Lung (tissue), 12 donors: ENCODE data around the gene AKR1C8. TPM values are rescaled to one million over a fixed set of nuclear protein-coding genes. Genes with fewer than 3 reads are reported as not detected.

Source experiments
- ATAC-seq: fragments of 200-7000 bp; cut with Tn5 transposase; one replicate; pipeline ENCODE4 v1.9.1; 2020; ENCODE audit warnings: moderate number of reproducible peaks; ENCODE audit not compliant: insufficient read depth, low FRiP score
- DNase-seq, 3 donors: peaks; one replicate each; pipeline ENCODE4 v3.0.0-alpha.2; 2013 to 2017
- H3K27ac ChIP-seq, 2 donors: one replicate each; pipeline ENCODE4 v1.5.1; 2013; ENCODE audit warnings: mild to moderate bottlenecking in 2 of 2, moderate library complexity in 2 of 2, control low read depth in 1 of 2, inconsistent platforms in 1 of 2, low read depth in 1 of 2, low read length in 1 of 2
- H3K27me3 ChIP-seq, 3 donors: one replicate each; pipeline ENCODE4 v1.5.1; 2013; ENCODE audit warnings: low read length in 2 of 3; ENCODE audit not compliant: control insufficient read depth in 3 of 3, insufficient read depth in 3 of 3
- H3K36me3 ChIP-seq, 4 donors: one replicate each; pipeline ENCODE4 v1.5.1; 2013; ENCODE audit warnings: low read length in 4 of 4, mild to moderate bottlenecking in 1 of 4, moderate library complexity in 1 of 4; ENCODE audit not compliant: control insufficient read depth in 4 of 4, insufficient read depth in 4 of 4
- H3K4me1 ChIP-seq, 5 donors: one replicate each; pipeline ENCODE4 v1.5.1; 2013; ENCODE audit warnings: low read length in 5 of 5, mild to moderate bottlenecking in 2 of 5, moderate library complexity in 1 of 5; ENCODE audit not compliant: control insufficient read depth in 5 of 5, insufficient read depth in 5 of 5
- H3K4me3 ChIP-seq: one replicate; pipeline ENCODE4 v1.5.1; 2013; ENCODE audit warnings: mild to moderate bottlenecking, control low read depth, moderate library complexity
- H3K9ac ChIP-seq, 2 donors: one replicate each; pipeline ENCODE4 v1.5.1; 2013; ENCODE audit warnings: low read length in 2 of 2, control low read depth in 1 of 2; ENCODE audit not compliant: insufficient read depth in 1 of 2
- H3K9me3 ChIP-seq, 4 donors: one replicate each; pipeline ENCODE4 v1.5.1; 2013; ENCODE audit warnings: low read length in 3 of 4, mild to moderate bottlenecking in 1 of 4, moderate library complexity in 1 of 4; ENCODE audit not compliant: control insufficient read depth in 4 of 4, insufficient read depth in 3 of 4
- WGBS, 2 donors: extraction: QIAGEN DNeasy Blood & Tissue Kit; methylation state at CpG; one replicate each; pipeline ENCODE4 v1.1.7; 2013; 5-methylcytosine and 5-hydroxymethylcytosine counted together
- polyA plus RNA-seq, 2 donors: library from polyadenylated mRNA; stranded (reverse); fragments of 200-250 nt; gene quantifications; one replicate each; pipeline ENCODE4 v1.2.1, GENCODE V29; 2013
- total RNA-seq, 2 donors: library from RNA; depleted of rRNA in 1 of 2; stranded (reverse); fragments of >200 nt in 1 of 2; gene quantifications; one replicate each; pipeline ENCODE4 v1.2.1, GENCODE V29; 2014 to 2021
- TF ChIP-seq, protein P1 (sequence below): IDR thresholded peaks from 2 replicates; pipeline ENCODE4 v1.5.1; 2012; ENCODE audit warnings: mild to moderate bottlenecking; ENCODE audit errors: control extremely low read depth, extremely low read depth
- donor health status: control.
- donor health status: control.
- donor health status: Bipolar disorder and iron deficiency.
- donor health status: healthy.
- donor health status: DM: yes; HTN: yes; CAD: no.

The AKR1C8 gene
- total and polyA plus RNA-seq, 4 donors = 0.03 to 0.46 (median 0.18) TPM; not detected in 1

DNA sequence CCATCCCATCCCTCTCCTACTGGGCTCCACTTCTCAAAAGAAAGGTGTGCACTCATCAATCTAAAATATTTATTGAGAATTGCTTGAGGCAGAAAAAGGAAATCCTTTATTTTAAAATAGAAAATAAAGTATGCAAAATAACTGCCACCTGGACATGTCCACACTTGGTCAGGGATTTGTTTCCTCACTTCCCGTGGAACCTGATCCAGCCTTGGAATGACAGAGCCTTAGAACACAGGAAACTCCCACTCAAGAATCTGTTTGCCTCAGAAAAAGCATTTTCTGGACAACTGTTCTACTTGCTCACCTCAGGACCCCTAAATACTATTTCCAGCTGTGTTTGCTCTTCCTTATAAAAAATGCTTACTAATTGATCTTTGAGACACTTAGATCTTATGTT is 29.0 kb downstream of the AKR1C8 start:
- ATAC-seq = no peak
- TF ChIP-seq, protein P1, sequence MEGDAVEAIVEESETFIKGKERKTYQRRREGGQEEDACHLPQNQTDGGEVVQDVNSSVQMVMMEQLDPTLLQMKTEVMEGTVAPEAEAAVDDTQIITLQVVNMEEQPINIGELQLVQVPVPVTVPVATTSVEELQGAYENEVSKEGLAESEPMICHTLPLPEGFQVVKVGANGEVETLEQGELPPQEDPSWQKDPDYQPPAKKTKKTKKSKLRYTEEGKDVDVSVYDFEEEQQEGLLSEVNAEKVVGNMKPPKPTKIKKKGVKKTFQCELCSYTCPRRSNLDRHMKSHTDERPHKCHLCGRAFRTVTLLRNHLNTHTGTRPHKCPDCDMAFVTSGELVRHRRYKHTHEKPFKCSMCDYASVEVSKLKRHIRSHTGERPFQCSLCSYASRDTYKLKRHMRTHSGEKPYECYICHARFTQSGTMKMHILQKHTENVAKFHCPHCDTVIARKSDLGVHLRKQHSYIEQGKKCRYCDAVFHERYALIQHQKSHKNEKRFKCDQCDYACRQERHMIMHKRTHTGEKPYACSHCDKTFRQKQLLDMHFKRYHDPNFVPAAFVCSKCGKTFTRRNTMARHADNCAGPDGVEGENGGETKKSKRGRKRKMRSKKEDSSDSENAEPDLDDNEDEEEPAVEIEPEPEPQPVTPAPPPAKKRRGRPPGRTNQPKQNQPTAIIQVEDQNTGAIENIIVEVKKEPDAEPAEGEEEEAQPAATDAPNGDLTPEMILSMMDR = no peak
- peaks cover 0 to 5% (median 0%) of the 10 kb centered on the region in 4 donors for H3K9me3 ChIP-seq

DNA sequence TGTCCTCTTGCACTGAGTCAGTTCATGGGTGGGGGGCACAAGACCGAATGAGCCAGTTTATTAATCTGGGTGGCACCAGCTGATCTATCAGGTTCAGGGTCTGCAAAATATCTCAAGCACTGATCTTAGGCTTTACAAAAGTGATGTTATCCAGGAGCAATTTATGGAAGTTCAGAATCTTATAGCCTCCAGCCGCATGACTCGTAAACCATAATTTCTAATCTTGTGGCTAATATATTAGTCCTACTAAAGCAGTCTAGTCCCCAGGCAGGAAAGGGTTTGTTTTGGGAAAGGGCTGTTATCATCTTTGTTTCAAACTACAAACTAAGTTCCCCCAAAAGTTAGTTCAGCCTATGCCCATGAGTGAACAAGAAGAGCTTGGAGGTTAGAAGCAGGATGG is 33.9 kb downstream of the AKR1C8 start:
- Histone ChIP-seq H3K4me3 (no peak overlapping the region), H3K9ac (no peak overlapping the region), H3K36me3 (no peaks in the 10 kb centered on the region), H3K9me3 (peaks cover 0 to 2% (median 0%) of the 10 kb centered on the region in 4 donors), H3K27ac (no peak overlapping the region), H3K4me1 (peaks cover 0 to 3% (median 0%) of the 10 kb centered on the region in 5 donors), H3K27me3 (no peaks in the 10 kb centered on the region)
- ATAC-seq (no peak), DNase-seq (no peak)
- WGBS, 2 donors = 93 to 96% methylated on average over 3 of the region's 3 CpGs
- TF ChIP-seq, protein P1 = no peak

More for the DNA sequence above, 29.0 kb downstream of the AKR1C8 start:
- H3K4me3 ChIP-seq = no peak overlapping the region
- H3K27ac ChIP-seq = no peak overlapping the region
- WGBS, 2 donors = 33 to 51% methylated on average over 1 of the region's 1 CpG
- no peaks in the 10 kb centered on the region for H3K4me1 ChIP-seq
- no peaks in the 10 kb centered on the region for H3K36me3 ChIP-seq
- H3K27me3 ChIP-seq = no peaks in the 10 kb centered on the region
- no peak overlapping the region for H3K9ac ChIP-seq
- no peak for DNase-seq

DNA sequence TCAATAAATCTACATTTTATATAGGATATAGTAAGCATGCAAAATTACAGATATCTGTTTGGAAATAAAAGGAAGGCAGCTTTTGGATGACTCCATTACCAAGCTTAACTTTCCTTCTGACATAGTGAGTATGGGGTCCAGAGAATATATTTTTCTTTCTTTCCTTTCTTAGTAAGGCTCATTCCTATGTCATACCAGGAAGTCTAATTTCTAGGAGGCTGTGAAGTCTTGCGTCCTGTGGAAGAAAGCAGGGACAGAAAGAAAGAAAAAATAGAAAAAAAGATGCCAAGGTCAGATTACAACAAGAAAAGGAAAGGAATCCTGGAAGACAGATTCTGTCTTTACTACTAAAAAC is 36.3 kb downstream of the AKR1C8 start:
- Histone ChIP-seq H3K36me3 (no peaks in the 10 kb centered on the region), H3K9me3 (peaks cover 0 to 2% (median 0%) of the 10 kb centered on the region in 4 donors), H3K27me3 (no peaks in the 10 kb centered on the region), H3K4me3 (no peak overlapping the region), H3K27ac (no peak overlapping the region), H3K9ac (no peak overlapping the region), H3K4me1 (peaks cover 0 to 3% (median 0%) of the 10 kb centered on the region in 5 donors)
- no peak for ATAC-seq
- no peak for DNase-seq
- TF ChIP-seq, protein P1 = no peak
- 66 to 75% methylated on average over 1 of the region's 1 CpG for WGBS, 2 donors
